PC-3 (cell line): ENCODE measurements around the gene PPP1CC. TPM values are rescaled to one million over a fixed set of nuclear protein-coding genes. Genes with fewer than 3 reads are reported as not detected.

ENCODE experiments used
- ATAC-seq: fragments of 200-7000 bp; cut with Tn5 transposase; 2 replicates; pipeline ENCODE4 v1.9.1; 2020; ENCODE audit warnings: mild to moderate bottlenecking, moderate library complexity
- BruUV-seq: library from RNA; stranded (reverse); fragments of 400-500 nt; replicated peaks from 2 replicates; lab custom pipeline; 2021; lab: Mats Ljungman, UMichigan
- CTCF ChIA-PET: fragments of 300-600 bp; sonication (Branson Sonifier 250); formaldehyde crosslinking; loops from one replicate; lab custom pipeline; 2022; ENCODE audit warnings: antibody characterized with exemption; lab: Charles Lee
- POLR2A ChIA-PET: fragments of 300-600 bp; sonication (Branson Sonifier 250); formaldehyde crosslinking; loops from one replicate; lab custom pipeline; 2022; ENCODE audit warnings: antibody characterized with exemption; ENCODE audit not compliant: unreplicated experiment; lab: Charles Lee
- DNase-seq: peaks from one replicate; pipeline ENCODE4 v3.0.0-alpha.2; 2015
- H2AFZ ChIP-seq: fragments of 300-600 bp; sonication (generic); 2 replicates; pipeline ENCODE4 v1.6.0; 2016; ENCODE audit warnings: antibody characterized with exemption, low read length
- H3F3A ChIP-seq: fragments of 300-600 bp; sonication (generic); one replicate; pipeline ENCODE4 v1.6.0; 2017; ENCODE audit warnings: antibody characterized with exemption, low read length, control low read depth, mild to moderate bottlenecking; ENCODE audit not compliant: unreplicated experiment
- H3K27ac ChIP-seq: fragments of 300-600 bp; sonication (generic); 2 replicates; pipeline ENCODE4 v1.5.1; 2016; ENCODE audit warnings: mild to moderate bottlenecking, low read length
- H3K27me3 ChIP-seq: fragments of 300-600 bp; sonication (generic); 2 replicates; pipeline ENCODE4 v1.6.1; 2016; ENCODE audit warnings: low read length, mixed read lengths
- H3K36me3 ChIP-seq: fragments of 300-600 bp; sonication (generic); 2 replicates; pipeline ENCODE4 v1.6.1; 2016; ENCODE audit warnings: low read depth, mixed run types, low read length, mixed read lengths
- H3K4me1 ChIP-seq: fragments of 300-600 bp; sonication (generic); 2 replicates; pipeline ENCODE4 v1.5.1; 2016; ENCODE audit warnings: low read length; ENCODE audit not compliant: insufficient read depth
- H3K4me2 ChIP-seq: fragments of 300-600 bp; sonication (generic); 2 replicates; pipeline ENCODE4 v1.6.0; 2016; ENCODE audit warnings: low read length
- H3K4me3 ChIP-seq: fragments of 300-600 bp; sonication (generic); 2 replicates; pipeline ENCODE4 v1.5.1; 2016; ENCODE audit warnings: mild to moderate bottlenecking, low read length, mixed read lengths
- H3K79me2 ChIP-seq: fragments of 300-600 bp; sonication (generic); 2 replicates; pipeline ENCODE4 v1.6.1; 2017; ENCODE audit warnings: low read length, mixed read lengths
- H3K9ac ChIP-seq: fragments of 300-600 bp; sonication (generic); 2 replicates; pipeline ENCODE4 v1.6.0; 2016; ENCODE audit warnings: mild to moderate bottlenecking, low read length
- H3K9me2 ChIP-seq: fragments of 300-600 bp; sonication (generic); replicated peaks from 2 replicates; pipeline ENCODE4 v1.6.1; 2016; ENCODE audit warnings: mixed run types, low read length, mixed read lengths
- H3K9me3 ChIP-seq: fragments of 300-600 bp; sonication (generic); 2 replicates; pipeline ENCODE4 v1.6.1; 2016; ENCODE audit warnings: low read length, mixed read lengths
- H4K20me1 ChIP-seq: fragments of 300-600 bp; sonication (generic); 2 replicates; pipeline ENCODE4 v1.6.1; 2016; ENCODE audit warnings: low read length, mixed read lengths
- CTCF ChIP-seq: fragments of 300-600 bp; sonication (generic); conservative IDR thresholded peaks from 2 replicates; pipeline ENCODE4 v1.5.1; 2017; ENCODE audit warnings: antibody characterized with exemption, low read depth, mild to moderate bottlenecking, low read length
- EZH2 ChIP-seq: fragments of 300-600 bp; sonication (generic); IDR thresholded peaks from one replicate; pipeline ENCODE4 v1.6.1; 2017; ENCODE audit warnings: antibody characterized with exemption, mild to moderate bottlenecking, low read length; ENCODE audit not compliant: unreplicated experiment
- EZH2phosphoT487 ChIP-seq: fragments of 300-600 bp; sonication (generic); IDR thresholded peaks from 2 replicates; pipeline ENCODE4 v1.6.1; 2018; ENCODE audit warnings: mild to moderate bottlenecking, antibody characterized with exemption, low read length, borderline replicate concordance
- intact Hi-C: fragments of 100-400 bp; cut with micrococcal nuclease; formaldehyde crosslinking; loops from 2 replicates; pipeline ENCODE4 v1.9.0; 2023
- total RNA-seq: library from RNA; depleted of rRNA; stranded (reverse); fragments of >200 nt; gene quantifications from 2 replicates; pipeline ENCODE4 v1.2.3, GENCODE V29; 2014

PPP1CC gene
- total RNA-seq, 1 experiment from 2014 or later = 204 TPM

GRCh38 chr12:110774824-110775223, 32.1 kb upstream of the PPP1CC start:
- TF ChIP-seq CTCF (no peak), EZH2phosphoT487 (no peak), EZH2 (no peak)
- ATAC-seq = no peak

GRCh38 chr12:110768960-110769359, 26.3 kb upstream of the PPP1CC start:
- Histone ChIP-seq H3K36me3 (no peaks in the 10 kb centered on the region), H4K20me1 (no peaks in the 10 kb centered on the region), H3K4me2 (no peak overlapping the region), H2AFZ (no peak overlapping the region), H3K27ac (no peak overlapping the region), H3K4me3 (no peak overlapping the region), H3K4me1 (no peaks in the 10 kb centered on the region), H3K79me2 (no peaks in the 10 kb centered on the region), H3K9me3 (no peaks in the 10 kb centered on the region), H3K9ac (no peak overlapping the region), H3K27me3 (no peaks in the 10 kb centered on the region), H3F3A (no peaks in the 10 kb centered on the region), H3K9me2 (no peaks in the 10 kb centered on the region)
- no peak for TF ChIP-seq CTCF
- no peak for TF ChIP-seq EZH2
- no peak for TF ChIP-seq EZH2phosphoT487
- ChIA-PET POLR2A (no interaction called here), CTCF (no interaction called here)
- ATAC-seq (no peak), DNase-seq (no peak)
- intact Hi-C loops = no loop called here
- BruUV-seq = no TSS peak

More at GRCh38 chr12:110774824-110775223, 32.1 kb upstream of the PPP1CC start:
- H2AFZ ChIP-seq = no peak overlapping the region
- H4K20me1 ChIP-seq = no peaks in the 10 kb centered on the region
- no peaks in the 10 kb centered on the region for H3K79me2 ChIP-seq
- POLR2A ChIA-PET = no interaction called here
- no peaks in the 10 kb centered on the region for H3K9me2 ChIP-seq
- H3K9ac ChIP-seq = no peak overlapping the region
- no peak for DNase-seq
- H3K36me3 ChIP-seq = no peaks in the 10 kb centered on the region
- CTCF ChIA-PET = no interaction called here
- no peaks in the 10 kb centered on the region for H3K27me3 ChIP-seq
- no TSS peak for BruUV-seq
- no peaks in the 10 kb centered on the region for H3F3A ChIP-seq
- no peaks in the 10 kb centered on the region for H3K9me3 ChIP-seq
- H3K27ac ChIP-seq = no peak overlapping the region
- intact Hi-C loops = no loop called here
- no peaks in the 10 kb centered on the region for H3K4me1 ChIP-seq
- H3K4me3 ChIP-seq = no peak overlapping the region
- H3K4me2 ChIP-seq = no peak overlapping the region

GRCh38 chr12:110767863-110768262, 25.2 kb upstream of the PPP1CC start:
- Histone ChIP-seq H3F3A (no peaks in the 10 kb centered on the region), H3K4me1 (no peaks in the 10 kb centered on the region), H3K79me2 (no peaks in the 10 kb centered on the region), H2AFZ (no peak overlapping the region), H3K4me2 (no peak overlapping the region), H3K27ac (no peak overlapping the region), H3K9me3 (no peaks in the 10 kb centered on the region), H3K27me3 (no peaks in the 10 kb centered on the region), H3K4me3 (no peak overlapping the region), H3K9me2 (no peaks in the 10 kb centered on the region), H3K36me3 (no peaks in the 10 kb centered on the region), H3K9ac (no peak overlapping the region), H4K20me1 (no peaks in the 10 kb centered on the region)
- no peak for TF ChIP-seq EZH2phosphoT487
- no peak for TF ChIP-seq EZH2
- TF ChIP-seq CTCF = no peak
- POLR2A ChIA-PET = no interaction called here
- ATAC-seq (no peak), DNase-seq (no peak)
- no TSS peak for BruUV-seq
- intact Hi-C loops = no loop called here
- CTCF ChIA-PET = no interaction called here
